HepG2 (cell line): ENCODE data around the gene MTHFR. TPM values are rescaled to one million over a fixed set of nuclear protein-coding genes. Genes with fewer than 3 reads are reported as not detected.
A peak's percentile ranks its signal among the peaks of the same experiment; 100 is the strongest.

Experiments
- AKAP8 ChIP-seq: sonication (generic); formaldehyde crosslinking; IDR thresholded peaks from 2 replicates; pipeline ENCODE4 v1.5.1; 2020; ENCODE audit warnings: mild to moderate bottlenecking, missing genetic modification reagents
- HOXA7 ChIP-seq: sonication (generic); formaldehyde crosslinking; IDR thresholded peaks from 2 replicates; pipeline ENCODE4 v1.8.1; 2022; ENCODE audit warnings: mild to moderate bottlenecking, missing genetic modification reagents, moderate library complexity
- RAD21 ChIP-seq: fragments of 450-650 bp; formaldehyde crosslinking; IDR thresholded peaks from 2 replicates; pipeline ENCODE4 v1.5.0; 2020; ENCODE audit warnings: mild to moderate bottlenecking
- TCF7 ChIP-seq: sonication (generic); IDR thresholded peaks from 2 replicates; pipeline ENCODE4 v1.6.1; 2016; ENCODE audit warnings: antibody characterized with exemption, low read depth
- YY1 ChIP-seq: IDR thresholded peaks from 2 replicates; pipeline ENCODE4 v1.6.1; 2011; ENCODE audit warnings: low read length, low read depth, moderate library complexity, mild to moderate bottlenecking; ENCODE audit not compliant: insufficient read depth, insufficient replicate concordance
- ZFP90 ChIP-seq: sonication (generic); formaldehyde crosslinking; IDR thresholded peaks from 2 replicates; pipeline ENCODE4 v1.8.0; 2022; ENCODE audit warnings: missing genetic modification reagents, mild to moderate bottlenecking, inconsistent platforms, borderline replicate concordance
- ZNF121 ChIP-seq: sonication (generic); formaldehyde crosslinking; IDR thresholded peaks from 2 replicates; pipeline ENCODE4 v1.5.0; 2020; ENCODE audit warnings: mild to moderate bottlenecking, missing genetic modification reagents
- ZNF331 ChIP-seq: sonication (generic); formaldehyde crosslinking; IDR thresholded peaks from 2 replicates; pipeline ENCODE4 v1.4.0; 2020; ENCODE audit warnings: missing genetic modification reagents
- ZNF629 ChIP-seq: sonication (generic); formaldehyde crosslinking; conservative IDR thresholded peaks from 2 replicates; pipeline ENCODE4 v1.5.0; 2020; ENCODE audit warnings: missing genetic modification reagents
- polyA plus RNA-seq, 8 experiments: library from polyadenylated mRNA; depleted of rRNA in 3 of 8; stranded (reverse) in 7 of 8; unstranded in 1 of 8; fragments of >200 nt; fragmentation: Illumina TruSeq in 4 of 8; extraction: Trizol in 4 of 8; gene quantifications; 2 replicates each; pipeline versions ENCODE4 v1.2.1 to v1.2.3, GENCODE V29; 2011 to 2016; ENCODE audit warnings: low read depth in 4 of 8, missing spikeins in 1 of 8, mixed read lengths in 1 of 8; ENCODE audit not compliant: insufficient read depth in 1 of 8
- total RNA-seq, 5 experiments: library from RNA; depleted of rRNA; stranded (reverse); fragments of >200 nt; fragmentation: Illumina TruSeq; extraction: Trizol; gene quantifications; 2 replicates each; pipeline ENCODE4 v1.2.3, GENCODE V29; 2016; ENCODE audit warnings: low read depth in 1 of 5
- TF ChIP-seq, protein P1 (sequence below): sonication (generic); formaldehyde crosslinking; IDR thresholded peaks from 2 replicates; pipeline ENCODE4 v1.4.0; 2020; ENCODE audit warnings: missing genetic modification reagents
- TF ChIP-seq, protein P2 (sequence below): sonication (generic); formaldehyde crosslinking; IDR thresholded peaks from 2 replicates; pipeline ENCODE4 v1.5.1; 2020; ENCODE audit warnings: mild to moderate bottlenecking, missing genetic modification reagents, moderate library complexity
- TF ChIP-seq, protein P3 (sequence below): sonication (generic); formaldehyde crosslinking; IDR thresholded peaks from 2 replicates; pipeline ENCODE4 v1.4.0; 2020; ENCODE audit warnings: missing genetic modification reagents, mild to moderate bottlenecking, borderline replicate concordance
- TF ChIP-seq, protein P4 (sequence below): sonication (generic); formaldehyde crosslinking; IDR thresholded peaks from 2 replicates; pipeline ENCODE4 v1.4.0; 2020; ENCODE audit warnings: missing genetic modification reagents, borderline replicate concordance

MTHFR gene
- total and polyA plus RNA-seq, 2 of the 13 experiments (the other 11 are each of a cell fraction or from before 2014, with no cell fraction given): 3.8 to 8.2 TPM

DNA sequence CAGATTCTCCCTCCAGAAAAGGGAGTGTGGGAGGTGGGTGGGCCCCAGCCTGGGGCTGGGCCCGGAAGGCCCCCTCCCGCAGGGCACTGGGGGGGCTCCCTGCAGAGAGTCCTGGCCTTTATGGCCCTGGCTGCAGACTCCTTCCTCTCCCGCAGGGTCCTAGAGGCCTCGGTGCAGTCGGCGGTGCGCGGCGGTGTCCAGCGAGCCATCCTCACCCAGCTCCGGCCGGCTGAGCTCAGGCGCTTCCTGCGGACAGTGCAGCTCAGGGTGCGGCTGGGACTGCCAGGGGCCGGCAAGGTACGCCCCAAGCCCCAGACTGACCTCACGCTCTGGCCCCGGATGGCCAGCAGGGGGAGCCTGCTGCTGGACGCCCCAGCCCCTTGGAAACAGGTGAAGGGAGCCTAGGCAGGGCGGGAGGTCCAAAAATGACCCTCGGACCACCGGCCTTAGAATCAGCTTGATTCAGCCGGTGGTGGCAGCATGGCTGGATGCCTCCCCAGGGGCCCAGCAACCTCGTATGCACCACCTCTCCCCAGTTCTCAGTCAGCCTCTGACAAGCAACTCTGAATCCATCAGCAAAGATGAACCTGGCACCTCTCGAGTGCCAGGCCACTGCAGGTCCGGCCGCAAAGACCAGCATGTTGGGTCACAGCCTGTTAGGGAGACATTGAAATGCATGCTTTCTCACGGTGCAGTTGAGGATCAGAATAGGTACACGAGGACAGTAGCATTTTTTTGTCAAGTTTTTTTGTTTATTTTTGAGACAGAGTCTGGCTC is 20.6 kb downstream of the MTHFR start (continued):
- TF ChIP-seq, protein P1, sequence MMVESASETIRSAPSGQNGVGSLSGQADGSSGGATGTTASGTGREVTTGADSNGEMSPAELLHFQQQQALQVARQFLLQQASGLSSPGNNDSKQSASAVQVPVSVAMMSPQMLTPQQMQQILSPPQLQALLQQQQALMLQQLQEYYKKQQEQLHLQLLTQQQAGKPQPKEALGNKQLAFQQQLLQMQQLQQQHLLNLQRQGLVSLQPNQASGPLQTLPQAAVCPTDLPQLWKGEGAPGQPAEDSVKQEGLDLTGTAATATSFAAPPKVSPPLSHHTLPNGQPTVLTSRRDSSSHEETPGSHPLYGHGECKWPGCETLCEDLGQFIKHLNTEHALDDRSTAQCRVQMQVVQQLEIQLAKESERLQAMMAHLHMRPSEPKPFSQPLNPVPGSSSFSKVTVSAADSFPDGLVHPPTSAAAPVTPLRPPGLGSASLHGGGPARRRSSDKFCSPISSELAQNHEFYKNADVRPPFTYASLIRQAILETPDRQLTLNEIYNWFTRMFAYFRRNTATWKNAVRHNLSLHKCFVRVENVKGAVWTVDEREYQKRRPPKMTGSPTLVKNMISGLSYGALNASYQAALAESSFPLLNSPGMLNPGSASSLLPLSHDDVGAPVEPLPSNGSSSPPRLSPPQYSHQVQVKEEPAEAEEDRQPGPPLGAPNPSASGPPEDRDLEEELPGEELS (CRISPR knock-in tag): peak; percentile 36; the same call in 1 of the 2 replicates
- TF ChIP-seq YY1 (peak; percentile 46), AKAP8 (CRISPR knock-in tag) (0 out of 2 replicates have a peak, but pooled peaks have one; percentile 35), ZNF121 (CRISPR knock-in tag) (peak; percentile 69; the same call in 1 of the 2 replicates), ZFP90 (CRISPR knock-in tag) (no peak; the same call in 1 of the 2 replicates), ZNF629 (CRISPR knock-in tag) (no peak), TCF7 (no peak), ZNF331 (CRISPR knock-in tag) (peak; percentile 32; the same call in 1 of the 2 replicates), HOXA7 (CRISPR knock-in tag) (no peak), RAD21 (CRISPR knock-in tag) (peak; percentile 84)
- TF ChIP-seq, protein P2, sequence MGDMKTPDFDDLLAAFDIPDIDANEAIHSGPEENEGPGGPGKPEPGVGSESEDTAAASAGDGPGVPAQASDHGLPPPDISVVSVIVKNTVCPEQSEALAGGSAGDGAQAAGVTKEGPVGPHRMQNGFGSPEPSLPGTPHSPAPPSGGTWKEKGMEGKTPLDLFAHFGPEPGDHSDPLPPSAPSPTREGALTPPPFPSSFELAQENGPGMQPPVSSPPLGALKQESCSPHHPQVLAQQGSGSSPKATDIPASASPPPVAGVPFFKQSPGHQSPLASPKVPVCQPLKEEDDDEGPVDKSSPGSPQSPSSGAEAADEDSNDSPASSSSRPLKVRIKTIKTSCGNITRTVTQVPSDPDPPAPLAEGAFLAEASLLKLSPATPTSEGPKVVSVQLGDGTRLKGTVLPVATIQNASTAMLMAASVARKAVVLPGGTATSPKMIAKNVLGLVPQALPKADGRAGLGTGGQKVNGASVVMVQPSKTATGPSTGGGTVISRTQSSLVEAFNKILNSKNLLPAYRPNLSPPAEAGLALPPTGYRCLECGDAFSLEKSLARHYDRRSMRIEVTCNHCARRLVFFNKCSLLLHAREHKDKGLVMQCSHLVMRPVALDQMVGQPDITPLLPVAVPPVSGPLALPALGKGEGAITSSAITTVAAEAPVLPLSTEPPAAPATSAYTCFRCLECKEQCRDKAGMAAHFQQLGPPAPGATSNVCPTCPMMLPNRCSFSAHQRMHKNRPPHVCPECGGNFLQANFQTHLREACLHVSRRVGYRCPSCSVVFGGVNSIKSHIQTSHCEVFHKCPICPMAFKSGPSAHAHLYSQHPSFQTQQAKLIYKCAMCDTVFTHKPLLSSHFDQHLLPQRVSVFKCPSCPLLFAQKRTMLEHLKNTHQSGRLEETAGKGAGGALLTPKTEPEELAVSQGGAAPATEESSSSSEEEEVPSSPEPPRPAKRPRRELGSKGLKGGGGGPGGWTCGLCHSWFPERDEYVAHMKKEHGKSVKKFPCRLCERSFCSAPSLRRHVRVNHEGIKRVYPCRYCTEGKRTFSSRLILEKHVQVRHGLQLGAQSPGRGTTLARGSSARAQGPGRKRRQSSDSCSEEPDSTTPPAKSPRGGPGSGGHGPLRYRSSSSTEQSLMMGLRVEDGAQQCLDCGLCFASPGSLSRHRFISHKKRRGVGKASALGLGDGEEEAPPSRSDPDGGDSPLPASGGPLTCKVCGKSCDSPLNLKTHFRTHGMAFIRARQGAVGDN (CRISPR knock-in tag): peak; percentile 66; the same call in 1 of the 2 replicates
- TF ChIP-seq, protein P3, sequence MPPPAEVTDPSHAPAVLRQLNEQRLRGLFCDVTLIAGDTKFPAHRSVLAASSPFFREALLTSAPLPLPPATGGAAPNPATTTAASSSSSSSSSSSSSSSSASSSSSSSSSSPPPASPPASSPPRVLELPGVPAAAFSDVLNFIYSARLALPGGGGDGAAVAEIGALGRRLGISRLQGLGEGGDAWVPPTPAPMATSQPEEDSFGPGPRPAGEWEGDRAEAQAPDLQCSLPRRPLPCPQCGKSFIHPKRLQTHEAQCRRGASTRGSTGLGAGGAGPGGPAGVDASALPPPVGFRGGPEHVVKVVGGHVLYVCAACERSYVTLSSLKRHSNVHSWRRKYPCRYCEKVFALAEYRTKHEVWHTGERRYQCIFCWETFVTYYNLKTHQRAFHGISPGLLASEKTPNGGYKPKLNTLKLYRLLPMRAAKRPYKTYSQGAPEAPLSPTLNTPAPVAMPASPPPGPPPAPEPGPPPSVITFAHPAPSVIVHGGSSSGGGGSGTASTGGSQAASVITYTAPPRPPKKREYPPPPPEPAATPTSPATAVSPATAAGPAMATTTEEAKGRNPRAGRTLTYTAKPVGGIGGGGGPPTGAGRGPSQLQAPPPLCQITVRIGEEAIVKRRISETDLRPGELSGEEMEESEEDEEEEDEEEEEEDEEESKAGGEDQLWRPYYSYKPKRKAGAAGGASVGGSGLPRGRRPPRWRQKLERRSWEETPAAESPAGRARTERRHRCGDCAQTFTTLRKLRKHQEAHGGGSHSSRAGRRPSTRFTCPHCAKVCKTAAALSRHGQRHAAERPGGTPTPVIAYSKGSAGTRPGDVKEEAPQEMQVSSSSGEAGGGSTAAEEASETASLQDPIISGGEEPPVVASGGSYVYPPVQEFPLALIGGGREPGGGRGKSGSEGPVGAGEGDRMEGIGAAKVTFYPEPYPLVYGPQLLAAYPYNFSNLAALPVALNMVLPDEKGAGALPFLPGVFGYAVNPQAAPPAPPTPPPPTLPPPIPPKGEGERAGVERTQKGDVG (CRISPR knock-in tag): no peak
- TF ChIP-seq, protein P4, sequence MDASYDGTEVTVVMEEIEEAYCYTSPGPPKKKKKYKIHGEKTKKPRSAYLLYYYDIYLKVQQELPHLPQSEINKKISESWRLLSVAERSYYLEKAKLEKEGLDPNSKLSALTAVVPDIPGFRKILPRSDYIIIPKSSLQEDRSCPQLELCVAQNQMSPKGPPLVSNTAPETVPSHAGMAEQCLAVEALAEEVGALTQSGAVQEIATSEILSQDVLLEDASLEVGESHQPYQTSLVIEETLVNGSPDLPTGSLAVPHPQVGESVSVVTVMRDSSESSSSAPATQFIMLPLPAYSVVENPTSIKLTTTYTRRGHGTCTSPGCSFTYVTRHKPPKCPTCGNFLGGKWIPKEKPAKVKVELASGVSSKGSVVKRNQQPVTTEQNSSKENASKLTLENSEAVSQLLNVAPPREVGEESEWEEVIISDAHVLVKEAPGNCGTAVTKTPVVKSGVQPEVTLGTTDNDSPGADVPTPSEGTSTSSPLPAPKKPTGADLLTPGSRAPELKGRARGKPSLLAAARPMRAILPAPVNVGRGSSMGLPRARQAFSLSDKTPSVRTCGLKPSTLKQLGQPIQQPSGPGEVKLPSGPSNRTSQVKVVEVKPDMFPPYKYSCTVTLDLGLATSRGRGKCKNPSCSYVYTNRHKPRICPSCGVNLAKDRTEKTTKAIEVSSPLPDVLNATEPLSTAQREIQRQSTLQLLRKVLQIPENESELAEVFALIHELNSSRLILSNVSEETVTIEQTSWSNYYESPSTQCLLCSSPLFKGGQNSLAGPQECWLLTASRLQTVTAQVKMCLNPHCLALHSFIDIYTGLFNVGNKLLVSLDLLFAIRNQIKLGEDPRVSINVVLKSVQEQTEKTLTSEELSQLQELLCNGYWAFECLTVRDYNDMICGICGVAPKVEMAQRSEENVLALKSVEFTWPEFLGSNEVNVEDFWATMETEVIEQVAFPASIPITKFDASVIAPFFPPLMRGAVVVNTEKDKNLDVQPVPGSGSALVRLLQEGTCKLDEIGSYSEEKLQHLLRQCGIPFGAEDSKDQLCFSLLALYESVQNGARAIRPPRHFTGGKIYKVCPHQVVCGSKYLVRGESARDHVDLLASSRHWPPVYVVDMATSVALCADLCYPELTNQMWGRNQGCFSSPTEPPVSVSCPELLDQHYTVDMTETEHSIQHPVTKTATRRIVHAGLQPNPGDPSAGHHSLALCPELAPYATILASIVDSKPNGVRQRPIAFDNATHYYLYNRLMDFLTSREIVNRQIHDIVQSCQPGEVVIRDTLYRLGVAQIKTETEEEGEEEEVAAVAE (CRISPR knock-in tag): no peak
